NCI-H187 treated with DMSO at 0.1 percent for 48 hours (cell line): ENCODE measurements around the gene STARD3NL.

Source experiments
- DNase-seq: peaks from one replicate; lab custom pipeline; 2025; lab: John Stamatoyannopoulos, UW

Gene STARD3NL

DNA sequence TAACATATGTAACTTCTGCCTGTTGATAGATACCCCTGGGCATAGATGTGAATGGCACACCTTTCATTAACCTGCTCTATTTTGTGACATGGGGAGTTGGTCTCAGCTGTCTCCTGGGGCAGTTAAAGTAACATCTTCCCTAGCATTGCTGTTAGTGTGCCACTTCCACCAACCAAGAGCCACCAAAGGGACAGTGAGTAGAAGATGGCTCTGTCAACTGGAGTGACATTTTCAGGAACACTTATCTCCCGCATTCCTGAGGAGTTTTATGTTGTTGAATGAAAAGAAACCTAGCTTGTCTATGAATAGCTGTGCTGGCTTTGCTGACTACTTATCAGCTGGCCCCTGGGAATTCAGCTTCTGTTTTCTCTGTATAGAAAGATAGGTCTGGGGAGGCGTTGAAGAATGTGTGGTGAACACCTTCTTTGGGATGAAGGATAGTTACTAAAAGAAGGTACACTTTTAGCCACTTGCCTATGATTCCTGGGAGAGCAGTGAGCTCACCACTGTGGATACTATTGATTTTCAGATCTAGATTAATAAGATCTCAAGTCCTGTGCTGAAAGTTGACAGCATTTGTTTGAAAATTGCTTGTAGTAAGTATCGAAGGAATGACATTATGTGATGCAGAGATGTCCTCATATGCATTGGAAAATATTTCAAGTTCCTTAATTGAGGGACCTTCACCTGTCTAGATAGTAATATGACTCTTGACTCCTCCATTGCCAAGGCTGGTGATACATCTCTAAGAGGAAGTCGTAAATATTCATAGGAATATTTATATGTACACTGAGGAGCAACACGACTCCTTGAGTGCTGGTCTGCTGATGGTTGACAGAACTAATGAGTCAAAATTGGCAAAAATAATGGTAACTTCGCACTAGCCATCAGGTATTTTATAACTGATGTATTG is 7.6 kb downstream of the STARD3NL start:
- no peak for DNase-seq

DNA sequence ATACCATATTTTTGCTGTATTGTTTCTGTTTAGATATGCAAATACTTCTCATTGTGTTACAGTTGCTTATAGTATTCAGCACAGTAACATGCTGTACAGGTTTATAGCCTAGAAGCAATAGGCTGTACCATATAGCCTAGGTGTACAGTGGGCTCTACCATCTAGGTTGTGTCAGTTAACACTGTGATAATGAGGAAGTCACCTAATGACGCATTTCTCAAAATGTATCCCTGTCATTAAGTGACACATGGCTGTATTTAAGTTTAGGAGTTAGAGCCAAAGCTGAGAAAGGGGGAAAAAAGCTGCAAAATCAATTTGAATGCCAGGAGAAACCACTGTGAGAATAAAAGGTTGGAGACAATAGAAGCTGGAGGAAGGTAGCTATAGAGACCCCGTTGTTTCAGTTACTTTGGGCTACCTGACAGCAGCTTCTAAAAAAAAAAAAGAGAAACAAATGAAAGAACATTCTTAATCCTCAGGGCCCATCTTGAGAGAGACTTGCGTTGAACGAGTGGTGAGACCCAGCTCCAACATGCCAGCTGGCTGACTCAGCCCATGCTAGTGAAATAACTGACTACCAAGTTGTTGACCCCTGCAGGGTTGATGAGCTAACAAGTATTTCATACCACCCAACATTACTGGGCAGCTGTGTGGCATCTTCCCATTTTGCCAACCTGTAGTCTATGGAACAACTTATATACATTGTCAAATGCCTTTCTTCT is 8.7 kb downstream of the STARD3NL start:
- DNase-seq: no peak

DNA sequence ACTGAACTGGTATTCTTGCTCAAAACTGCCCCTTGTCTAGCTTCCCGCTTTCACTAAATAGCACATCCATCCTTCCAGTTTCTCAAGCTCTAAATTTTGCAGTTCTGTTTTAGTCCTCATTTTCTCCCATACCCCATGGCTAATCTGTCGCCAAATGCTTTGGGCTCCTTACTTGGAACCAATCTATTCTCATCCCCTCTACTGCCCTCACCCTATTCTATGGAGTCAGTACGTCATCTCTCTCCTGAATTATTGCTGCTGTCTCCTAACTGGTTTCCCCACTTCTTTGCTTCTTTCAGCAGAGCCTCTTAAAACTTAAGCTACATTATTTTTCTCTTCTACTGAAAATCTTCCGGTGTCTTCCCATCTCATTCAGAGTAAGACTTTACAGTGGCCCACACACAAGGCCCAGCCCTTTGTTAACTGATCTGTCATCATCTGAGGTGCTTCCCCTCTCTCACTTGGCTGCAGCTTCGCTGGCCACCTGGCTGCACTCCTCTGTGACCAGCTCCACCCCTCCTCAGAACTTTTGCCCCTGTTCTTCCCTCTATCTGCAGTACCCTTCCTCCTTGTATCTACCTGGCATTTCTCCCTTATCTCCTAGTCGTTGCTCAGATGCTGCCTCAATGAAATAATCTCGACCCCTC is 9.9 kb downstream of the STARD3NL start:
- DNase-seq: no peak

DNA sequence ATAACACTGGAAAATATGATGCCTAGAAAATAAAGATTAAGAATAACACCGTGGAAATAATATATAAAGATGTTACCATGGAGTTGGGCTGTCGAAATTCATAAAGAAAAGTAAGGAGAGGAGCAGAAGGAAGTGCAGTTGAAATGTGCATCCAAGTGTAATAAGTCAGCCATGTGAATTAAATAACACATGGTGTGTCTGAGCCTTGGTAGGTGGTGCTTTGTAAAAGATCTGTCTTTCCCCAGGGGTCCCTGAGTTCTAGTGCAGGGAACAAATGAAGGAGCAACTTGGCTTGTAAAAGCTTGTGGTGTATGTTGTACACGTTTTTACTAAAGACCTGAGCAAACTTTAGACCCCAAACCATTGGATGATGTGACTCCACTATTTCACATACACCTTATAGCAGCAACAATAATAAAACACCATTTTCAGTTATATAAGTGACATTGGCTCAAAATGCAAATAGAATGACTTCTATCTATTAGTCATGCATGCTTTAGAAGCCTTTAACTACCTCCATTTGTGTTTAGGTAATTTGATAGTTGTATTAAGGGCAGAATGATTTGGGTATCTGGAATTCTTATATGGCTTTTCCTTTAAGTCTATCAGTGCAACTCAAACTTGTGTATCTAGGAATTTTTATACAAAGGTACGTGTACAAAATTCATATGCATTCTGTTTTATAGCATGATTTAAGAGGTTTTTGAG is 11.3 kb downstream of the STARD3NL start:
- no peak for DNase-seq

DNA sequence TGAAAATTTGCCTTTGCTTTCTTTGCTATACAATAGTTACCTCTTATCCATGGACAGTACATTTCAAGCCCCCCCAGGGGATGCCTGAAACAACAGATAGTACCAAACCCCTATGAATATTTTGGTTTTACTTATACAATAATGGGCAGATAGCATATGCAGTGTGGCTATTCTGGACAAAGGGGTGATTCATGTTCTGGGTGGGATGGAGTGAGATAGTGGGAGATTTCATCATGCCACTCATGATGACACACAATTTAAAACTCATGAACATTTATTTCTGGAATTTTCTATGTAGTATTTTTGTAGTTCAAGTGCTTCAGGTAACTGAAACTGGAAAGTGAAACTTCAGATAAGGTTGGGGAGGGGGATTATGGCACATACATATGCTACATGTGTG is 12.0 kb downstream of the STARD3NL start:
- DNase-seq: no peak

DNA sequence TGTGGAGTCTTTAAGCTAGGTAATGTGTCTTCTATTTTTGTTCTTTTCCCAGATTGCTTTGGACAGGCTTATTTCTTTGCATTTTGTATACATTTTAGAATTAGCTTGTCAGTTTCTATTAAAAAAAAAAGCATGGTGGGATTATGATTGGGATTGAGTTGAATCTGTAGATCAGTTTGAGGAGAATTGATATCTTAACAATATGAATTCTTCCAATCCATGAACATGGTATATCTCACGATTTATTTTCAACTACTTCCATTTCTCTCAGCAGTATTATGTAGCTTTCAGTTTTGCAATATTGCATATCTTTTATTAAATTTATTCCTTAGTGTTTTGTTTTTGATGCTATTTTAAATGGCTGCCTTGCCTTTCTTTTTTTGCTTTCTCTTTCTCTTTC is 13.7 kb downstream of the STARD3NL start:
- no peak for DNase-seq

DNA sequence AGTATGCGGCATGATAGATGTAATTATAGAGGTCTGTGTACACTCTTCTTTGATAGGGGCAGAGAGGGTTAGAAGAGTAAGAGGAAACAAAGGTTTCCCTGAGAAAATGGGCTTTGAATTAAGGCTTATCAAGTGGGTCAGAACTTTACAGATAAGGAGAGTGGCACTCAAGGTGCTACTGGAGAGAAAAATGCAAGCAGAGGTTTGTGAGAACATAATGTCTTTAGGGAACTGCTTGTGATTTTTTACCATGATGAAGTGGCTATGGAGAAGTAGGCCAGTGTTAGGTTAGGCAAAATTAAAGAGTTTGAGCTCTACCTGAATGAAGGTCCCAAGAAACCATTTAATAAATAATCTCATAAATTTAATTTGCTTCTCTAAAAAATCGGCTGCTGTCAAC is 14.3 kb downstream of the STARD3NL start:
- DNase-seq: no peak

DNA sequence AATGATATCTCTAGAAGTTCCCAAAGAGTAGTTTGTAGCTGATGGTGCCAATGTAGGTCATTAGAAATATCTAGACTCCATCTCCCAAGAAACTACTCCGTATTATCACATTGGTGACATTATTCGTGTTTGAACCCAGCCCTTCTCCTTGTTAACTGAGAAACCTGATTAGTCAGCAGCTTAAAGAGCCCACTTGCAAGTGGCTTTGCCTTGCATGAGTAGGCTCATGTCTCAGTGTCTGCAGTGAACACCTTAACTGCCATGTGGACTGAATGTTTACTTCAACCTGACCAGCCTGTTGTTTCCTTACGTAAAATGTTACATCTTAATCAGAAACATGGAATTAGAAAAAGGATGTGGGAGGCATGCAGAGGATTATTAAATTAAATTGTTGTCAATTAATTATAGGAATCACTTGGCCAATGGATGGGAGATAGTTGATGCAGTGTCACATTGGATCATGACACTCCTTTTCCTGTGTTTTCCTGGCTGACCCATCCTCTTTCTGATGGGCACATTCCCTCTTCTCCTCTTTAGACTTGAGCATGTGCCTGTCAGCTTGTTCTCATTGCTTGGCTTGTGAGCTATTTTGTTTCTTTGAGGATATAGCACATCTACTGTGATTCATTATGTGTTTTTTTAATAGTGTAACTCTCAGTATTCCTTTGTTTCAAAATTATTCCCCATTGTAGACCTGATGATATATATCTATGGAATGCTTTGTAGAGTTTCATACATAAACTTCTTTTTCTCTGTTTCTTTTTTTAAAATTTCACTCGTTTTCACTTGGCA is 18.0 kb downstream of the STARD3NL start:
- no peak for DNase-seq

DNA sequence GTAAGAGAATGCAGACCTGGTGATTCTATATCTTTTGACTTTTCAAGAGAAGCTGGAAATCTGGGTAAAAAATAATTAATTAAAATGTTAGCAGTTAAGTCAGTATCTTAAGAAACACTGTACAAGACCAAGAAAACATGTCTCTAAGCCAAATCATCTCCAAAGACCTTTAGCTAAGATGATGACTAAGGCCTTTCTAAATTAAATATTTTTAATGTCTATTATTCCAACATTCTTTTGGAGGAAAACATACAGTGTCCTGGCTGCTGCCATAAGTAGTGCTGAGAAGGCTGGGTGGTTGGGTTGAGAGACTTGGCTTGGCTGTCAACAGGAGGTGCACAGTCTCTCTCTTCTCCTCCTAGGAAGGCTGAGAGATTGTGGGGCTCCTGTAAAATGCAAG is 20.3 kb downstream of the STARD3NL start:
- DNase-seq: no peak

DNA sequence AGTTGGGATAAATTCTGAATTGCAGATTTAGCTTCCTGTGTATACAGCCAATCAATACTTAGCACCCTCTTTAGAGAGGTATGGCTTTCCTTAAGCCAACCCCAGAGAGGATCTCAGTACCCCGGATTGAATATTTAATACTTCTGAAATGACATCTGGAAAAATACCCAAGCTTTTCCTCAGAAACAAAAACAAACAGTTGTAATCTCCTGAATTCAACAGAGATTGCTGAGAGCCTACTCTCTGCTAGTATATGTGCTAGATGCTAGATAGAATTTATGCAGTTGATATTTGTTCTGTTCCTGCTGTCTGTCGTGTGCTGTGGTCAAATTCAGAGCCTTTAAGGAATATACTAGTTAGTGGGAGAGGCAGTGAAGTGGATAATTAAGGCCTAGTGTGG is 21.1 kb downstream of the STARD3NL start:
- no peak for DNase-seq

DNA sequence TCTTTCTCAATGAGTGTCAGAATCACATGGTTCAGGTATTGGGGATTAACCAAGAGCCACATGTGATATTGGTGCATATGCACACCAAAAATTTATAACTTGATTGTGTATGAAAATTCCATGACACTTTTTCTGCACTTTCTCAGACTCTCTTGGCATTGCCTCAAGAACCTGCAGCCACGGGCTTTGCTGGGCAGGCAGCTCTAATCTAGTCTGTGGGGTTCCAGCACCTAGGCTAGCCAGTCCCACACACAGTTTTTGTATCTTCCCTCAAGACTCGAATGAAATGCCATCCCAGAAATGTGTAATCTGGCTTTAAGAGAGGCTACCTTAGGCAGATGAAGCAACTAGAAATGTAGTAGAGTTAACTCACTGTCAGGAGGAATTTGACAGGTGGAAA is 21.7 kb downstream of the STARD3NL start:
- DNase-seq: no peak

DNA sequence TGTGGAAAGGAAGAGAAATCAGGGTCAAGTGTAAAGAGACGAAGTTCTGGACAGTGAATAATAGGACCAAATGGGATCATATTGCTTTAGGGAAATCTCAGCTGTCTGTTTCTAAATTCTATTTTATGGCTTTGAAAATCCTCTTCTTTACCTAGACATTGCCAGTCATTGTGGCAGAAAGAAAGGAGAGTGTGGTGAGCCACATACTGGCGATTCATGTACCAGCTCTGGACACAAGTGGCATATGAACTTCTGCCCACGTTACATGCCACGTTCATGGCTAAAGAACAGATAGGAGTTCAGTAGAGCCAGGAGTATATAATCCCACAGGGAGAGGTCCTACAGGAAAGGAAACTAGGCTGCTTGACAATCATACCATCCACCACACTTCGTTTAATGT is 28.0 kb downstream of the STARD3NL start:
- DNase-seq: no peak

DNA sequence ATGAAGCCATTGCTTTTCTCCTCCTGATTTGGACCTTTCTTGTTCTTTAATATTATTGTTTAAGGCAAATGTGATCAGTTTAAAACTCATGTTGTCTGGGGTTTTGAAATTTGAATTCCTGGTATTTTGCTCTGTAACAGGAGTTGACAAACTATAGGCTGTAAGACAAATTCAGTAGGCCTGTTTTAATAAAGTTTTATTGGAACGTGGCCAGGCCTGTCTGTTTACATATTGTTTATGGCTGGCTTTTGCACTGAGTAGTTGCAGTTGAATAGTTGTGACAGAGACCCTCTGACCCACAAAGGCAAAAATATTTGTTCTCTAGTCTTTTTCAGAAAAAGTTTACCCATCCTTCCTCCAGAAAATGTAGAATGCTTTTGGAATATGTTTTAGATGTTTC is 29.8 kb downstream of the STARD3NL start:
- DNase-seq: no peak

DNA sequence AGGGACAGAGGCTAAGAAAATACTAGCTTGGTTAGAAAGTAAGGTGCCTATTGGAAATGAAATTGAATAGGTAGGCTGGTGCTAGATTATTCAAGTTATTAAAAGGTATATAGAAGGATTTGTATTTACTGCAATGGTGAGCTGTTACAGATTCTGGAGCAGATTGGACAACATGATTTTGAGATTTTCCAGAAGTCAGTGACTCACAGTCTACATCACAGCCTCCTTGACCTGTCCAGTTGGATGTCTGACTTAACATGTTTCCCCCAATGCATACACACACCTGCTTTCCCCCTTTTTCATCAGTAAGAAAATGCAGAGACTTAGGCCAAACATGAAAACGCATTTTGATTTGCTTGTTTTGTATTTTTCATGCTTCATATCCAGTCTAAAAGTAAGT is 33.4 kb downstream of the STARD3NL start:
- no peak for DNase-seq

DNA sequence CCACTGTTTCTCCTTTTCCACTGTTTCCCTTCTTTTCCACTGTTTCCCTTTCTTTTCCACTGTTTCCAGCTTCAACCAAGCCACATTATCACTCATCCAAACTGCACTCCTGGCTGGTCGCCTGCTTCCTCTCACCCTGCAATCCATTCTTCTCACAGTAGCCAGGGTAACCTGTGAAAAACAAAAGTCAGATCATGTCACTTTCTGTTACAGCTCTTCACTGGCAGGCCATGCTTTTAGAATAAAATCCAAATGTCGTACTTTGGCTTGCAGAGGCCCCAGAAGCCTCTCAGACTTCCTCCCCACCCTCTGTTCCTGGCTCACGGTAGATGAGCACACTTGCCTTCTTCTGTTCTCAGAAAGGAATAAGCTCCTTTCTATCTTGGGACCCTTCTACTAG is 33.9 kb downstream of the STARD3NL start:
- DNase-seq: no peak

DNA sequence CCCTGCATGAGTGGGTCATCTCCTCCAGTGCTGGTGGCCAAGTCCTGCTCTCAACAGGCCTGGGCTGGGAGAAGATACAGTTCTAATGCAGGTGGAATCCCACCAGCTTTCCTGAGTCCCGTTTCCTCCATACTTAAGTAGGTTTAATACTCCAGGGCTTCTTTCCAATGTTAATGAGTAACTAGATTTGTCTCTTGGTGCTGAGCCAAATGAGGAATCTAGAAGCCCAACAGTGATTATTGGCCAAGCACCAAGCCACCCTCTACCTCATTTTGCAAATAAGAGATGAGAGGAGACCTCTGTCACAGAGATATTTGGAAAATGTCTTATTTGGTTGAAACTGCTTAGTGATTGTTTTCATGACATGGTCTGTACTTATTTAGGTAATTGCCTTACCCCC is 37.1 kb downstream of the STARD3NL start:
- no peak for DNase-seq

DNA sequence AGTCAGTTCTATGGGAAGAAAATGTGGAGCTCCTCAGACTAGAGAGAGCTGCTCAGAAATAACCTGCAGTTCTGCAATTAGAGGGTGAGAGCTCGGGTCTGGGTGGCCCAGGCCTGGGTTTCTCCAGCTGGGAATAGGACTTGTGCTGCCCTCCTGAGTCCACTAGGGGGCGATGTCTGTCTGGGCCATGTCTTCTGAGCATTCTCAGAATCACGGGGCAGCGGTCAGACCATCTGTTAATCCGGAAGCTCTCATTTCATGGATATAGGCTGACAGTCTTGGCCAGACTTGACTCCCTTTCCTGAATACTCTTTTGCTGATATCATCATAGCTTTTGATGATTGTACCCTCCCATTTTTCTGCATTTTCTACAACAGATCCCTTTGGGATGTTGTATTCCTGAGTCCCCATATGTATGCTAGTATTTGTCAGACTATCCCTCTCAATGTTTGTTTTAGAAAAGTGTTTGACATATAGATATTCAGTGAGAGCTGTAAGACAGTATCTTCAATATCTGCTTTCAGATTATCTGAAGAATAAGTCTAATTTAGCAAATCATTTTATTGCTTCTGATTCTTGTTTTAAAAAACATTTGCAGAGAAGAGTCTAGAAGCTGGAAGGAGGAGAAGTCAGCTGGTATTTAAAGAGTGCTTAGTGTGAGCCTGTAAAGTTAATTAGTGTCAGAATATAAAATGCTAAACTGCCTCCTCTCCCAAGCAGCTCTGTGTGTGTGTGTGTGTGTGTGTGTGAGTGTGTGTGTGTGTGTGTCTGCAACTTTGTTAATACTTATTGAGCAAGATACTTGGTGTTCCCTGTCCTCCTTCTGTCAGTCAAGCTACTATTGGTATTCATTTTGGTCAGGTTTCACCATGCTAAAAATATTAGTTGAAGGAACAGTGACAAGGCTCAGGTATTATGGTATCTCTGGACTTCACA is 38.0 kb downstream of the STARD3NL start:
- peak; percentile 63 for DNase-seq

DNA sequence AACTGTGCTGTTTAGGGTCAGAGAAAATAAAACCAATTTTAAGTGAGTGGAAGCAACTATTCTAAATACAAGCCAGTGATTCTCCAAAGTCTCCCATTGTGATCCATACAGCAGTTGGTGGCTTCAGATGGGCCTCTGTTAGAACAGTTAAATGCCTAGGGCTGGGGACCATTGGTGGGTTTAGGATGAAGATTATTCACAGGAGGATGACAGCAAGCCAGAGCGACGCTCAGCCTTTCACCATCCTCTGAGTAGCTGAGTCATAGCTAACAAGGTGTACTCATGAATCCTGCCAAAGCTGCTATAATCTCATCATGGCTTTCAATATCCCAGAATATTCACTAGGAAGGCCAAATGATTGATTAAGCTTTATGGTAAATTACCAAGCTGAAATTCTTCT is 39.6 kb downstream of the STARD3NL start:
- no peak for DNase-seq

DNA sequence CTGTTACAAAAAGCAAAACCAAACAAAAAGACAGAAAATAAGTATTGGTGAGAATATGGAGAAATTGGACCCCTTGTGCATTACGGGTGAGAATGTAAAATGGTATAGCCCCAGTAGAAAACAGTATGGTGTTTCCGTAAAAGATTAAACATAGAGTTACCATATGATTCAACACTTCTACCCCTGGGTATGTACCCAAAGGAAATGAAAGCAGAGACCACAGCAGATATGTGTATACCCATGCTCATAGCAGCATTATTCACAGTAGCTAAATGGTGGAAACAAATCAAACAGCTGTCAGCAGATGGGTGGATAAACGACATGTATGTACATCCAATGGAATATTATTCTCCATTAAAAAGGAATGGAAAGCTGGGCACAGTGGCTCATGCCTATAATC is 42.4 kb downstream of the STARD3NL start:
- DNase-seq: no peak

DNA sequence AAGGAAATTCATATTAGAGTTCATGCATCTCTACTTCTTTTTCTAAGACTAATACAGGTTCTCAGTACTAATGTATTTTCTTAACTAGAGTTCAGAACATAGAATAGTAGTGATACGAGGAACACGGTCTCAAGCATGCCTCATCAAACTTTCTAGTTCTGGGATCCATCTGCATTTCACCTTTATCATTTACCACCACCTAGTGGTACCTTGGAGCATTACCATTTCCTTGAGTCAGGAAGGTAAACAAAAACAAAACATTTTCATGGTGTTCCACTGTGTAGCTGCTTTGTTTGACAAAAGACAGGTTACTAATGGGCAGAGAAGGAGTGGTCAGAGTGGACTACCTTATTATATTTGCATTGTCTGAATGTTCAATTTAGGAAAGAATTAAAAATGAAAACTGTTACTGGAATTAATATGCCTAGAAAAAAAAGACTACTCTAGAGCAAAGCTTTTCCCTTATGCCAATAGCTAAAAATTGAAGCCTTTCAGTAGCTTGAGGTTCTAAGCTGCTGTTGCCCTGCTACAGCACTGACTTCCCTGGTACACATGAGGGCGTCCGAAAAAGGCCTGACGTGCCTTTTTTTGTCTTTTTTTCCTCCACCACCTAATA is 44.5 kb downstream of the STARD3NL start:
- DNase-seq: no peak
